Left lung (tissue), 10 donors: ENCODE measurements around the gene ZNF467. TPM values are rescaled to one million over a fixed set of nuclear protein-coding genes. Genes with fewer than 3 reads are reported as not detected.

ENCODE experiments used
- ATAC-seq: fragments of 200-7000 bp; cut with Tn5 transposase; one replicate; pipeline ENCODE4 v1.9.1; 2020; ENCODE audit warnings: moderate library complexity
- DNase-seq, 4 donors: peaks; one replicate each; pipeline ENCODE4 v3.0.0-alpha.2; 2013 to 2020
- H3K27ac ChIP-seq, 2 donors: fragments of 200-600 bp; sonication (generic) in 1 of 2; one replicate each; pipeline versions ENCODE4 v1.5.0 to v1.8.0; 2020 to 2021
- H3K27me3 ChIP-seq, 2 donors: fragments of 200-600 bp; sonication (generic) in 1 of 2; one replicate each; pipeline versions ENCODE4 v1.5.0 to v1.8.0; 2020 to 2021
- H3K36me3 ChIP-seq, 2 donors: fragments of 200-600 bp; sonication (generic) in 1 of 2; one replicate each; pipeline versions ENCODE4 v1.5.0 to v1.8.0; 2020 to 2021
- H3K4me1 ChIP-seq, 2 donors: fragments of 200-600 bp; one replicate each; pipeline ENCODE4 v1.8.0; 2021
- H3K4me3 ChIP-seq, 2 donors: fragments of 200-600 bp; sonication (generic) in 1 of 2; one replicate each; pipeline versions ENCODE4 v1.5.0 to v1.8.0; 2020 to 2021; ENCODE audit warnings: mild to moderate bottlenecking in 1 of 2
- H3K9me3 ChIP-seq, 2 donors: fragments of 200-600 bp; sonication (generic) in 1 of 2; one replicate each; pipeline versions ENCODE4 v1.5.0 to v1.8.0; 2020 to 2021
- CTCF ChIP-seq, 2 donors: fragments of 200-600 bp; sonication (generic) in 1 of 2; IDR thresholded peaks; one replicate each; pipeline versions ENCODE4 v1.5.0 to v1.8.0; 2021; ENCODE audit warnings: antibody characterized with exemption in 2 of 2
- intact Hi-C, 2 donors: fragments of 100-400 bp; cut with DNase I; formaldehyde crosslinking; loops; one replicate each; pipeline versions ENCODE4 v1.11.2 to v1.14.2; 2022
- polyA plus RNA-seq, 6 donors: library from polyadenylated mRNA; unstranded; fragments of 120-200 nt; gene quantifications; one replicate each; pipeline ENCODE4 v1.2.1, GENCODE V29; 2013; ENCODE audit not compliant: insufficient read length in 6 of 6
- total RNA-seq, 2 donors: library from RNA; stranded (reverse); fragmentation: NEBNext Ultra II Directional; extraction: Animal tissue kit (Norgen Biotek cat#: 25700); gene quantifications; one replicate each; pipeline ENCODE4 v1.2.1, GENCODE V29; 2021
- donor health status: DM: no; HTN: yes; CAD: no.
- donor health status: DM: no; HTN: no; CAD: no.

ZNF467 gene
- total and polyA plus RNA-seq, 8 donors, result 20.8 to 36.9 (median 29.3) TPM

- Histone ChIP-seq H3K27ac (no peak overlapping the region), H3K4me1 (no peaks in the 10 kb centered on the region), H3K9me3 (no peaks in the 10 kb centered on the region), H3K4me3 (no peak overlapping the region), H3K27me3 (no peaks in the 10 kb centered on the region), H3K36me3 (peaks cover 0 to 84% of the 10 kb centered on the region in 2 donors)
- intact Hi-C loops, result no loop called here
- peak in 1 of 4 donors; percentile 37 for DNase-seq
- ATAC-seq, result no peak
- TF ChIP-seq CTCF (IDR thresholded peaks at IDR 0.05), result no peak
Measured at GRCh38 chr7:149723795-149724495, 49.4 kb downstream of the ZNF467 start.

- no peak overlapping the region for H3K4me3 ChIP-seq
- ATAC-seq (no peak), DNase-seq (peak in 1 of 4 donors; percentile 37)
- H3K9me3 ChIP-seq, result no peaks in the 10 kb centered on the region
- intact Hi-C loops, result no loop called here
- H3K27ac ChIP-seq, result no peak overlapping the region
- peaks cover 0 to 77% of the 10 kb centered on the region in 2 donors for H3K36me3 ChIP-seq
- H3K4me1 ChIP-seq, result no peaks in the 10 kb centered on the region
- no peak for TF ChIP-seq CTCF (IDR thresholded peaks at IDR 0.05)
- no peaks in the 10 kb centered on the region for H3K27me3 ChIP-seq
Measured at GRCh38 chr7:149723082-149723767, 50.2 kb downstream of the ZNF467 start.

- H3K36me3 ChIP-seq, result peaks cover 0 to 70% of the 10 kb centered on the region in 2 donors
- intact Hi-C loops, result no loop called here
Measured at GRCh38 chr7:149722356-149722957, 50.9 kb downstream of the ZNF467 start.

GRCh38 chr7:149721084-149721601, 52.2 kb downstream of the ZNF467 start:
- no peak for TF ChIP-seq CTCF (IDR thresholded peaks at IDR 0.05)

More at GRCh38 chr7:149722356-149722957, 50.9 kb downstream of the ZNF467 start:
- TF ChIP-seq CTCF (IDR thresholded peaks at IDR 0.05), result no peak
- Histone ChIP-seq H3K9me3 (no peaks in the 10 kb centered on the region), H3K4me3 (no peak overlapping the region), H3K4me1 (no peaks in the 10 kb centered on the region), H3K27ac (no peak overlapping the region), H3K27me3 (no peaks in the 10 kb centered on the region)
- DNase-seq, result peak in 1 of 4 donors; percentile 54
- ATAC-seq, result no peak

More at GRCh38 chr7:149721084-149721601, 52.2 kb downstream of the ZNF467 start:
- no peaks in the 10 kb centered on the region for H3K27me3 ChIP-seq
- no peaks in the 10 kb centered on the region for H3K9me3 ChIP-seq
- H3K4me3 ChIP-seq, result no peak overlapping the region
- no peak overlapping the region for H3K27ac ChIP-seq
- DNase-seq, result peak in 1 of 4 donors; percentile 58
- no peaks in the 10 kb centered on the region for H3K4me1 ChIP-seq
- intact Hi-C loops, result no loop called here
- peaks cover 0 to 58% of the 10 kb centered on the region in 2 donors for H3K36me3 ChIP-seq
- ATAC-seq, result no peak
